DMS153 treated with DMSO at 0.1 percent for 48 hours (cell line): Measurements from ENCODE around the gene ZNF473.
"Not testable (repeated sequence)": the region's sequence is repeated elsewhere in the genome, so short reads cannot be mapped to it uniquely, and the experiment has no call there.

Source experiments
- DNase-seq: peaks from one replicate; lab custom pipeline; 2025; ENCODE audit not compliant: unreplicated experiment; lab: John Stamatoyannopoulos, UW

The ZNF473 gene

GRCh38 chr19:50097884-50098283 is 72.1 kb downstream of the ZNF473 start:
- not testable (repeated sequence) for DNase-seq

- not testable (repeated sequence) for DNase-seq
Observed at GRCh38 chr19:50098892-50099291, 73.1 kb downstream of the ZNF473 start.

- DNase-seq = not testable (repeated sequence)
Observed at GRCh38 chr19:50099696-50100095, 73.9 kb downstream of the ZNF473 start.

- DNase-seq = not testable (repeated sequence)
Observed at GRCh38 chr19:50100946-50101345, 75.1 kb downstream of the ZNF473 start.
